Fibroblast of mammary gland (primary cell): ENCODE results near the gene ST3GAL4.

ENCODE experiments used
- DNase-seq: peaks from one replicate; pipeline ENCODE4 v3.0.0-alpha.2; 2010; ENCODE audit warnings: low read depth
- H3K4me3 ChIP-seq: 2 replicates; pipeline ENCODE4 v1.5.1; 2011; ENCODE audit warnings: low read depth, mild to moderate bottlenecking, low read length, moderate library complexity; ENCODE audit not compliant: control insufficient read depth
- CTCF ChIP-seq: conservative IDR thresholded peaks from 2 replicates; pipeline ENCODE4 v1.5.1; 2011; ENCODE audit warnings: low read depth, low read length, inconsistent platforms; ENCODE audit not compliant: control insufficient read depth, insufficient read depth

ST3GAL4 gene

GRCh38 chr11:126319374-126319740 lies 36.1 kb upstream of the ST3GAL4 start:
- no peak for TF ChIP-seq CTCF
- DNase-seq, result no peak
- H3K4me3 ChIP-seq, result no peak overlapping the region

- TF ChIP-seq CTCF, result no peak
- no peak for DNase-seq
- H3K4me3 ChIP-seq, result no peak overlapping the region
These were observed 32.5 kb upstream of the ST3GAL4 start for GRCh38 chr11:126322996-126323395.

- no peak for DNase-seq
- no peak overlapping the region for H3K4me3 ChIP-seq
- TF ChIP-seq CTCF, result no peak
These were observed 28.0 kb upstream of the ST3GAL4 start for GRCh38 chr11:126327281-126328000.

- TF ChIP-seq CTCF, result no peak
- H3K4me3 ChIP-seq, result no peak overlapping the region
These were observed 27.5 kb upstream of the ST3GAL4 start for GRCh38 chr11:126328001-126328390.

GRCh38 chr11:126328444-126328843 lies 27.0 kb upstream of the ST3GAL4 start:
- DNase-seq, result no peak
- no peak overlapping the region for H3K4me3 ChIP-seq
- no peak for TF ChIP-seq CTCF

More at GRCh38 chr11:126328001-126328390, 27.5 kb upstream of the ST3GAL4 start:
- DNase-seq, result no peak

GRCh38 chr11:126328938-126329643 lies 26.4 kb upstream of the ST3GAL4 start:
- H3K4me3 ChIP-seq, result no peak overlapping the region
- no peak for TF ChIP-seq CTCF
- no peak for DNase-seq
